Stomach (tissue), 4 donors: ENCODE data around the gene NXT1.

Experiments
- CTCF ChIP-seq, 7 experiments: fragments of 450-650 bp in 4 of 7; fragments of 200-600 bp in 3 of 7; sonication (generic) in 3 of 7; IDR thresholded peaks; one replicate each; pipeline ENCODE4 v1.5.1; 2016 to 2019; ENCODE audit warnings: antibody characterized with exemption in 7 of 7, control low read depth in 2 of 7, mild to moderate bottlenecking in 1 of 7
- EP300 ChIP-seq: sonication (generic); formaldehyde crosslinking; IDR thresholded peaks from one replicate; pipeline ENCODE4 v1.6.1; 2017; ENCODE audit warnings: antibody characterized with exemption
- POLR2A ChIP-seq, 4 donors: fragments of 450-650 bp; IDR thresholded peaks; one replicate each; pipeline ENCODE4 v1.6.1; 2016; ENCODE audit warnings: antibody characterized with exemption in 4 of 4, control low read depth in 2 of 4, mild to moderate bottlenecking in 1 of 4, moderate library complexity in 1 of 4
- POLR2AphosphoS5 ChIP-seq, 3 donors: sonication (generic); formaldehyde crosslinking; IDR thresholded peaks; one replicate each; pipeline ENCODE4 v1.6.1; 2016; ENCODE audit warnings: antibody characterized with exemption in 3 of 3

- TF ChIP-seq POLR2AphosphoS5 (IDR thresholded peaks at IDR 0.05) (no peak), CTCF (IDR thresholded peaks at IDR 0.05) (no peak), EP300 (no peak), POLR2A (IDR thresholded peaks at IDR 0.05) (no peak)
Observed at GRCh38 chr20:23391707-23392310, 41.2 kb downstream of the NXT1 start.
